Raji (cell line): ENCODE measurements around the gene ZNF260.

Experiments used
- POLR2A ChIP-seq: IDR thresholded peaks from 2 replicates; pipeline ENCODE4 v1.6.1; 2011; ENCODE audit warnings: low read depth, low read length, control low read depth; ENCODE audit not compliant: insufficient read depth

Gene ZNF260

GRCh38 chr19:36528194-36528920, at the start of gene ZNF260:
ZNF260 (minus strand) TSS chr19:36528271; CDS start chr19:36515238, 13,033 bp downstream.
- peak; percentile 62 for TF ChIP-seq POLR2A

DNA sequence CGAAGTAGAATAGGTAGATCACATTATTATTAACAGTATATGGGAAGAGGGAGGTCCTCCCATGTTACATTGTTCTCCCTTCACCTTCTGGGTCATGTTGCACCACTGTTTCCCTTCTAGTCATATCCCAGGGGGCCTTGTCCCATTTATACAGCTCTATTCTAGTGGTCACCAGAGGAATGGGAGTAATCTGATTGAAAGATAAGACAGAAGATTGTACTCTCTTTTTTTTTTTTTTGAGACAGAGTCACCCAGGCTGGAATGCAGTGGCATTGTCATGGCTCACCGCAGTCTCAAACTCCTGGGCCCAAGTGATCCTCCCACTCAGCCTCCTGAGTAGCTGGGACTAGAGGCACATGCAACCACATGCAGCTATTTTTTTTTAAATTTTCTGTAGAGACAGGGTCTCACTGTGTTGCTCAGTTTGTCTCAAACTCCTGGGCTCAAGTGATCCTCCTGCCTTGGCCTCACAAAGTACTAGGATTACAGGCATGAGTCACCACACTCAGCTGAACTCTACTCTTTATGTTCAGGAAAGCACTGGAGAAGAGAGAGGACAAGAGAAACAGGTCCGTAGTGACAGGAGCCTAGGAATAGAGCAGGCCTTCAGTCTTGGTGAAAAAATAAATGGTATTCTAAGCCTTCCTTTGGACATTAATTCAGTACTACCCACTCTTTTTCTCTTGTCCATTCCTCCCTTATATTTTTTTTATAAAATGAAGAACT, 49.4 kb upstream of the ZNF260 start:
- TF ChIP-seq POLR2A: no peak

DNA sequence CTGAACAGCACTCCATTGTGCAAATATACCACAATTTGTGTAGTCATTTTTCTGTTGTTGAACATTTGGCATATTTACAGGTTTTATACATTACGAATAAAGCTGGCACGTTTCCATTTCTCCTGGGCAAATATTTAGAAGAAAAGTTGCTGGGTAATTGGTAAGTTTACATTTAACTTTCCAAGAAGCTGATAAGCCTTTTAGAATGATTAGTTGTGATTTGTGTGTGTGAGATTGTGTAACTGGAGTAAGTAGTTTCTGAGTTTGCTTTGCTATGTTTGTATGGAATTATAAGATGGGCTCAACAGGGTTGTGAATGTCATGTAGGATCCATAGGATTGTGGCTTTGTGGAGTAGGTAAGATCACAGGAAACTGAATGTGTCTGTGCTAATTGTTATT, 46.7 kb upstream of the ZNF260 start:
- no peak for TF ChIP-seq POLR2A

GRCh38 chr19:36573895-36574720, 46.0 kb upstream of the ZNF260 start:
- TF ChIP-seq POLR2A: no peak

DNA sequence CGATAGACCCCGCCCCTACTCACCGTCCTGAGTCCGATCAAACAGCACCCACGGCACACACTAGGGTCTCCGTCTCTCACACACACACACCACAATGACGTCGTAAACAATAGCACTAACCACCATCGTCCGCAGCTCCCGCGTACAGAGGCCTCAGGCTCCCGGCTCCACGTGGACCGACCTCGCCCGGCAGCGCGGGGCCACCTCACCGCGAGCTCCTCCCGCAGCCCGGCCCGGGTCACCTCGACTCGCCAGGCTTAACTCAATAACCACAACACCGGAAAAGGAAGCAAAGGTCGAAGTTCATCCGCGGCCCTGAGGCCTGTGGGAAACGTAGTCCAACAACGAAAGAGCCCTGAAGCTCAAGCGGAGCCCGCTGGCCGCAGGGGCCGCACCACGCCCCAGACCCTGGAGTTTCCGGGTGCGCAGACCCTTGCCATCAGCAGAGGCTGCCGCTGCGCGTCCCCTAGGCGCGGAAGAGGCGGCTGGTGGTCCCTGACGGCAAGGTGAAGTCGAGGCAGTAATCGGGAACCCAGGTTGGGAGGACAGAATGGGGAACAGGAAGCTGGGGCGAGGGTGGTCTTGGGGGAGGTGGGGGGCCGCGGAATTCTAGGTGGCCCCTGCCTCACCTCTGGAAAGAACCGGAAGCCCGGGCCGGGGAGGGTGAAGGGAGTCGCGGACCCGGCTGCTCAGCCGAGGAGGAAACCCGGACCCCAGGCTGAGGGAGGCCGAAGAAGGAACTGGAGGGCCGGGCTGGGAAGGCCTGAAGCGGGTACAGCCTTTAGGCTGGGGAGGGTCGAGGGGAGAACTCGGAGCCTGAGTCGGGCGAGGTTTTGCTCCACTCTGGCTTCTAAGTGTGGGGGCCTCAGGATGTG, 45.2 kb upstream of the ZNF260 start, which contains the start of gene ZNF529:
Gene ZNF529, minus strand, starts transcription at position 273 of the 875 bp plus-strand sequence. CDS start 946 bp downstream, outside the sequence.
- TF ChIP-seq POLR2A: peak; percentile 33; the same call in 1 of the 2 replicates

DNA sequence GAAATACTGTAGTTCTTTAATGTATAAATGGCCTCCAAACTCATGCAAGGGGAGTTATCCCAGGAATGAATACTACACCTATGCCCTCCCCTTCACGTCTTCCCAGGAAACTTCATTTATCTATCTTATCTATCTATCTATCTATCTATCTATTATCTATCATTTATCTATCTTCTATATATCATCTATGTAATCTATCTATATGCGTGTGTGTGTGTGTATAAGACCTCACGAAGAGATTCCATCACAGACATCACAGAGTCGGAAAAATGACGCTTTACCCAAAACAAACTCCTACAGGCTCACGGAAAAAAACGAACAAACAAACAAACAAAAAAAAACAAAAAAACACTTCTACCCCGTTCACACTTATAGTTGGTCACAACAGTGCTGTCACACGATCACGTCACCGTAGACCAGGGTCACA, 44.5 kb upstream of the ZNF260 start:
- TF ChIP-seq POLR2A: no peak

DNA sequence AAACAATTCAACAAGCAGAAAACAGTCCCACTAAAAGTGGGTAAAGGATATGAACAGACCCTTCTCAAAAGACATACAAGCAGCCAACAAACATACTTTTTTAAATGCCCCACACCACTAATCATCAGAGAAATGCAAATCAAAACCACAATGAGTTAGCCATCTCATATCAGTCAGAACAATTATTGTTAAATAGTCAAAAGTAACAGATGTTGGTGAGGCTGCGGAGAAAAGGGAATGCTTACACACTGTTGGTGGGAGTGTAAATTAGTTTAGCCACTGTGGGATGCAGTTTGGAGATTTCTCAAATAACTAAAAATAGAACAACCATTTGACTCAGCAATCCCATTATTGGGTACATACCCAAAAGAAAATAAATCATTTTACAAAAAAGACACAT, 36.3 kb upstream of the ZNF260 start:
- TF ChIP-seq POLR2A: no peak

GRCh38 chr19:36547001-36547732, 19.1 kb upstream of the ZNF260 start:
- no peak for TF ChIP-seq POLR2A

GRCh38 chr19:36528921-36529518, 949 bp upstream of the ZNF260 start:
- no peak for TF ChIP-seq POLR2A

- TF ChIP-seq POLR2A: no peak
These were observed 238 bp downstream of the ZNF260 start for GRCh38 chr19:36527873-36528193.

- no peak for TF ChIP-seq POLR2A
These were observed 730 bp downstream of the ZNF260 start for GRCh38 chr19:36527341-36527740.

GRCh38 chr19:36526581-36526980, 1.5 kb downstream of the ZNF260 start:
- no peak for TF ChIP-seq POLR2A

DNA sequence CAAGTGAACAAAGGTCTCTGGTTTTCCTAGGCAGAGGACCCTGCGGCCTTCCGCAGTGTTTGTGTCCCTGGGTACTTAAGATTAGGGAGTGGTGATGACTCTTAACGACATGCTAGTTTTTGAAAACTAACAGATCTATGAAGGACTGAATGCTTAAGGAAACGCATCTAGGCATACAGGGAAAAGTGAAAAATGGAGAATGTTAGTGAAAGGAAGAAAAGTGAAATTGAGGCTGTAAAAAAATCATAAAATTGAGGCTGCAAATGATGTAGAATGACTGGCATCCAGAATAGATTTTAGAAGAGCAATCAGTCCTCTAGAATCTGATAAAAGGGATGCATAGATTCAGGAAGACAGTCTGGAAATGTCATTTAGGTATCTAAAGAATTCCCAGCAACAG, 3.5 kb downstream of the ZNF260 start:
- no peak for TF ChIP-seq POLR2A
